Kidney (tissue), 14 donors: ENCODE data around the gene ZBTB16. TPM values are rescaled to one million over a fixed set of nuclear protein-coding genes. Genes with fewer than 3 reads are reported as not detected.

ENCODE experiments used
- DNase-seq, 5 donors: peaks; one replicate each; pipeline ENCODE4 v3.0.0-alpha.2; 2013 to 2020
- FAIRE-seq: peaks from 2 replicates; lab custom pipeline; 2012; peaks lifted over from hg19 to GRCh38; lab: Jason Lieb, UNC
- H3K27ac ChIP-seq, 2 donors: one replicate each; pipeline ENCODE4 v1.7.0; 2013; ENCODE audit warnings: low read depth in 2 of 2, low read length in 2 of 2, inconsistent platforms in 1 of 2
- H3K27me3 ChIP-seq: one replicate; pipeline ENCODE4 v1.7.1; 2013; ENCODE audit warnings: low read length, inconsistent platforms; ENCODE audit not compliant: control insufficient read depth, insufficient read depth
- H3K36me3 ChIP-seq, 3 donors: one replicate each; pipeline versions ENCODE4 v1.7.0 to v1.7.1; 2013; ENCODE audit warnings: low read length in 3 of 3, control low read depth in 1 of 3, inconsistent platforms in 1 of 3; ENCODE audit not compliant: insufficient read depth in 3 of 3, control insufficient read depth in 2 of 3
- H3K4me1 ChIP-seq, 3 donors: one replicate each; pipeline versions ENCODE4 v1.7.0 to v1.7.1; 2013; ENCODE audit warnings: low read length in 3 of 3, inconsistent platforms in 1 of 3, low read depth in 1 of 3; ENCODE audit not compliant: control insufficient read depth in 2 of 3, insufficient read depth in 2 of 3
- H3K4me3 ChIP-seq, 3 donors: one replicate each; pipeline versions ENCODE4 v1.7.0 to v1.8.1; 2013; ENCODE audit warnings: low read length in 3 of 3, control low read depth in 1 of 3, inconsistent platforms in 1 of 3
- H3K9ac ChIP-seq, 3 donors: one replicate each; pipeline versions ENCODE4 v1.7.0 to v1.7.1; 2013; ENCODE audit warnings: low read length in 3 of 3, control low read depth in 1 of 3, inconsistent platforms in 1 of 3
- H3K9me3 ChIP-seq, 3 donors: one replicate each; pipeline versions ENCODE4 v1.7.0 to v1.7.1; 2013; ENCODE audit warnings: low read length in 3 of 3, control low read depth in 1 of 3, inconsistent platforms in 1 of 3; ENCODE audit not compliant: control insufficient read depth in 2 of 3, insufficient read depth in 1 of 3
- intact Hi-C: fragments of 100-400 bp; cut with DNase I; formaldehyde crosslinking; loops from one replicate; pipeline ENCODE4 v1.11.1; 2022
- polyA plus RNA-seq: library from polyadenylated mRNA; stranded (reverse); fragments of 350-450 nt; fragmentation: Illumina TruSeq; extraction: RNeasy Lipid Tissue Mini Kit (QIAGEN cat#74804); gene quantifications from one replicate; pipeline ENCODE4 v1.2.3, GENCODE V29; 2014; ENCODE audit warnings: low read depth, low replicate concordance; ENCODE audit not compliant: insufficient read depth
- total RNA-seq: library from RNA; stranded (reverse); fragmentation: NEBNext Ultra II Directional; extraction: Animal tissue kit (Norgen Biotek cat#: 25700); gene quantifications from one replicate; pipeline ENCODE4 v1.2.1, GENCODE V29; 2021
- TF ChIP-seq, protein P1 (sequence below): IDR thresholded peaks from 3 replicates; pipeline ENCODE4 v1.5.1; 2012; ENCODE audit warnings: mild to moderate bottlenecking, moderate library complexity, borderline replicate concordance; ENCODE audit not compliant: insufficient read depth; ENCODE audit errors: extremely low read depth
- donor health status: control.
- donor health status: control.
- donor health status: control.
- donor health status: control.
- donor health status: control.
- donor health status: DM: yes; HTN: yes; CAD: no.
- donor health status: Normal renal cell carcinoma (clear cell type).

The ZBTB16 gene
- total and polyA plus RNA-seq, 2 donors from 2014 or later: 2.5 to 126 TPM

GRCh38 chr11:114176321-114176720 lies 116.8 kb downstream of the ZBTB16 start:
- FAIRE-seq (peak; percentile 82), DNase-seq (peak in 1 of 5 donors; percentile 74)
- peak overlapping the region in 1 of 3 donors; percentile 47 for H3K9ac ChIP-seq
- no peak overlapping the region for H3K4me3 ChIP-seq
- TF ChIP-seq, protein P1, sequence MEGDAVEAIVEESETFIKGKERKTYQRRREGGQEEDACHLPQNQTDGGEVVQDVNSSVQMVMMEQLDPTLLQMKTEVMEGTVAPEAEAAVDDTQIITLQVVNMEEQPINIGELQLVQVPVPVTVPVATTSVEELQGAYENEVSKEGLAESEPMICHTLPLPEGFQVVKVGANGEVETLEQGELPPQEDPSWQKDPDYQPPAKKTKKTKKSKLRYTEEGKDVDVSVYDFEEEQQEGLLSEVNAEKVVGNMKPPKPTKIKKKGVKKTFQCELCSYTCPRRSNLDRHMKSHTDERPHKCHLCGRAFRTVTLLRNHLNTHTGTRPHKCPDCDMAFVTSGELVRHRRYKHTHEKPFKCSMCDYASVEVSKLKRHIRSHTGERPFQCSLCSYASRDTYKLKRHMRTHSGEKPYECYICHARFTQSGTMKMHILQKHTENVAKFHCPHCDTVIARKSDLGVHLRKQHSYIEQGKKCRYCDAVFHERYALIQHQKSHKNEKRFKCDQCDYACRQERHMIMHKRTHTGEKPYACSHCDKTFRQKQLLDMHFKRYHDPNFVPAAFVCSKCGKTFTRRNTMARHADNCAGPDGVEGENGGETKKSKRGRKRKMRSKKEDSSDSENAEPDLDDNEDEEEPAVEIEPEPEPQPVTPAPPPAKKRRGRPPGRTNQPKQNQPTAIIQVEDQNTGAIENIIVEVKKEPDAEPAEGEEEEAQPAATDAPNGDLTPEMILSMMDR: no peak
- intact Hi-C loops: no loop called here
- no peaks in the 10 kb centered on the region for H3K36me3 ChIP-seq
- no peaks in the 10 kb centered on the region for H3K27me3 ChIP-seq
- no peaks in the 10 kb centered on the region for H3K9me3 ChIP-seq
- peaks cover 3 to 94% (median 78%) of the 10 kb centered on the region in 3 donors for H3K4me1 ChIP-seq
- H3K27ac ChIP-seq: peak overlapping the region; percentile 74 to 90

GRCh38 chr11:114178656-114179055 lies 119.1 kb downstream of the ZBTB16 start:
- peak overlapping the region in 1 of 3 donors; percentile 55 for H3K9ac ChIP-seq
- TF ChIP-seq, protein P1: no peak
- intact Hi-C loops: no loop called here
- no peak overlapping the region for H3K4me3 ChIP-seq
- no peaks in the 10 kb centered on the region for H3K27me3 ChIP-seq
- FAIRE-seq (no peak), DNase-seq (no peak)
- H3K9me3 ChIP-seq: no peaks in the 10 kb centered on the region
- peaks cover 0 to 73% (median 59%) of the 10 kb centered on the region in 3 donors for H3K4me1 ChIP-seq
- H3K27ac ChIP-seq: peak overlapping the region; percentile 59 to 83
- H3K36me3 ChIP-seq: no peaks in the 10 kb centered on the region

GRCh38 chr11:114179234-114179941 lies 119.9 kb downstream of the ZBTB16 start:
- Histone ChIP-seq H3K4me3 (peak overlapping the region in 2 of 3 donors; percentile 48 to 58), H3K36me3 (no peaks in the 10 kb centered on the region), H3K4me1 (peaks cover 0 to 65% (median 54%) of the 10 kb centered on the region in 3 donors), H3K9me3 (no peaks in the 10 kb centered on the region), H3K27me3 (no peaks in the 10 kb centered on the region), H3K27ac (peak overlapping the region; percentile 83 to 94), H3K9ac (peak overlapping the region in 1 of 3 donors; percentile 74)
- TF ChIP-seq, protein P1: no peak
- DNase-seq: peak in 2 of 5 donors; percentile 64 to 94
- FAIRE-seq: peak; percentile 94
- intact Hi-C loops: no loop called here
